T-helper 2 cell treated with Interferon-gamma antibody and Interleukin-4, amounts not matched to agents 100 ng/mL and 5 ng/mL, for 36 hours (primary cell): Measurements from ENCODE around the gene MED13. TPM values are rescaled to one million over a fixed set of nuclear protein-coding genes. Genes with fewer than 3 reads are reported as not detected.
"Not testable (repeated sequence)": the region's sequence is repeated elsewhere in the genome, so short reads cannot be mapped to it uniquely, and the experiment has no call there.

ENCODE experiments used
- intact Hi-C: fragments of 100-400 bp; cut with micrococcal nuclease; formaldehyde crosslinking; loops from one replicate; pipeline ENCODE4 v1.15.1; 2023
- total RNA-seq: library from RNA; stranded (reverse); gene quantifications from 2 replicates; pipeline ENCODE4 v1.2.3, GENCODE V29; 2022

Gene MED13
- total RNA-seq, 1 donor from 2014 or later, result 60.7 TPM

GRCh38 chr17:62090868-62091267 lies 25.8 kb upstream of the MED13 start:
- intact Hi-C loops, result no loop called here

- intact Hi-C loops, result no loop called here
Measured at GRCh38 chr17:62090021-62090824, 25.1 kb upstream of the MED13 start.

GRCh38 chr17:62089334-62089733 lies 24.3 kb upstream of the MED13 start:
- intact Hi-C loops, result no loop called here

- intact Hi-C loops, result no loop called here
Measured at GRCh38 chr17:62086737-62087136, 21.7 kb upstream of the MED13 start.

GRCh38 chr17:62085511-62086408 lies 20.7 kb upstream of the MED13 start:
- intact Hi-C loops, result no loop called here

- intact Hi-C loops, result no loop called here
Measured at GRCh38 chr17:62084585-62084984, 19.5 kb upstream of the MED13 start.

GRCh38 chr17:62083651-62084050 lies 18.6 kb upstream of the MED13 start:
- intact Hi-C loops, result no loop called here

GRCh38 chr17:62080647-62081046 lies 15.6 kb upstream of the MED13 start:
- intact Hi-C loops, result no loop called here

- intact Hi-C loops, result no loop called here
Measured at GRCh38 chr17:62078009-62078408, 12.9 kb upstream of the MED13 start.

- intact Hi-C loops, result no loop called here
Measured at GRCh38 chr17:62076864-62077788, 12.0 kb upstream of the MED13 start.

- intact Hi-C loops, result no loop called here
Measured at GRCh38 chr17:62075308-62075815, 10.3 kb upstream of the MED13 start.

GRCh38 chr17:62073993-62074392 lies 8.9 kb upstream of the MED13 start:
- intact Hi-C loops, result no loop called here

- intact Hi-C loops, result not testable (repeated sequence)
Measured at GRCh38 chr17:62072855-62073254, 7.8 kb upstream of the MED13 start.

GRCh38 chr17:62070900-62071299 lies 5.8 kb upstream of the MED13 start:
- intact Hi-C loops, result no loop called here

GRCh38 chr17:62067165-62068145 lies 2.4 kb upstream of the MED13 start:
- intact Hi-C loops, result no loop called here

GRCh38 chr17:62065611-62066468 lies 762 bp upstream of the MED13 start:
- intact Hi-C loops, result loop anchor here (1.0 kb wide), 3 partner anchors 43 to 430 kb away; partner anchors contain the start of gene BRIP1

- intact Hi-C loops, result loop anchor here (1.0 kb wide), 1 partner anchor 137 kb away; the partner anchor contains the start of gene INTS2
Measured at GRCh38 chr17:62064029-62064790, 868 bp downstream of the MED13 start.

- intact Hi-C loops, result no loop called here
Measured at GRCh38 chr17:62062944-62063343, 2.1 kb downstream of the MED13 start.
